Measurements from ENCODE around the gene QSOX2. TPM values are rescaled to one million over a fixed set of nuclear protein-coding genes. Genes with fewer than 3 reads are reported as not detected.

Gene QSOX2
- total and polyA plus RNA-seq, 2 experiments from 2014 or later: 9.2 to 29.2 TPM

GRCh38 chr9:136262671-136263178 lies 17.1 kb upstream of the QSOX2 start (continued):
- TF ChIP-seq REST (IDR thresholded peaks at IDR 0.05; ENCODE audit: unreplicated experiment): no peak
- TF ChIP-seq NANOG (IDR thresholded peaks at IDR 0.05; ENCODE audit: borderline replicate concordance): no peak
- no peak for TF ChIP-seq STAT1 (IDR thresholded peaks at IDR 0.05; ENCODE audit: unreplicated experiment)
- TF ChIP-seq ETS1 (IDR thresholded peaks at IDR 0.05): no peak
- TF ChIP-seq CREB1 (CRISPR knock-in tag; IDR thresholded peaks at IDR 0.05; ENCODE audit: low read depth): no peak
- TF ChIP-seq ZNF331 (CRISPR knock-in tag; IDR thresholded peaks at IDR 0.05; ENCODE audit: low read depth): no peak

- H3K9me2 ChIP-seq (ENCODE audit: insufficient read depth): no peaks in the 10 kb centered on the region
- H3F3A ChIP-seq (replicated peaks; ENCODE audit: low read depth): no peaks in the 10 kb centered on the region
- Mint-ChIP-seq H3K9me3 (no peaks in the 10 kb centered on the region), H3K27me3 (ENCODE audit: insufficient read depth, low read depth, poor library complexity) (no peaks in the 10 kb centered on the region), H3K27ac (no peak overlapping the region), H3K36me3 (ENCODE audit: low read depth) (no peaks in the 10 kb centered on the region), H3K4me1 (peaks cover 4% of the 10 kb centered on the region; the same call in 1 of the 3 replicates), H3K4me3 (no peak overlapping the region)
- H3K4me1 ChIP-seq (ENCODE audit: insufficient read depth): no peaks in the 10 kb centered on the region
- no peak overlapping the region for H3K4me3 ChIP-seq
- no peaks in the 10 kb centered on the region for H3K36me3 ChIP-seq (ENCODE audit: insufficient read depth)
- no peaks in the 10 kb centered on the region for H4K20me1 ChIP-seq (replicated peaks; ENCODE audit: insufficient read depth)
- no peaks in the 10 kb centered on the region for H3K27me3 ChIP-seq (ENCODE audit: insufficient read depth)
- no peak for ATAC-seq
- no peak overlapping the region for H3K4me2 ChIP-seq
- no peak for DNase-seq (ENCODE audit: low spot score)
- H2AFZ ChIP-seq: no peak overlapping the region
- no peaks in the 10 kb centered on the region for H3K79me2 ChIP-seq (replicated peaks; ENCODE audit: insufficient read depth)
- no peak overlapping the region for H3K27ac ChIP-seq (ENCODE audit: low read depth)
- TF ChIP-seq STAT1 (IDR thresholded peaks at IDR 0.05; ENCODE audit: unreplicated experiment) (no peak), ZNF114 (CRISPR knock-in tag; IDR thresholded peaks at IDR 0.05) (no peak), JUNB (IDR thresholded peaks at IDR 0.05; ENCODE audit: unreplicated experiment) (no peak), ETS1 (IDR thresholded peaks at IDR 0.05) (no peak), ZNF462 (CRISPR knock-in tag; IDR thresholded peaks at IDR 0.05) (no peak), CTCF (conservative IDR thresholded peaks at IDR 0.05; ENCODE audit: low read depth in 2 of 2) (no peak)
These were observed 16.2 kb upstream of the QSOX2 start for GRCh38 chr9:136261686-136262430.
